Measurements from ENCODE around the gene TMPRSS5. TPM values are rescaled to one million over a fixed set of nuclear protein-coding genes. Genes with fewer than 3 reads are reported as not detected.

Gene TMPRSS5
- polyA plus RNA-seq, 1 donor from 2014 or later, result 2.6 TPM

DNA sequence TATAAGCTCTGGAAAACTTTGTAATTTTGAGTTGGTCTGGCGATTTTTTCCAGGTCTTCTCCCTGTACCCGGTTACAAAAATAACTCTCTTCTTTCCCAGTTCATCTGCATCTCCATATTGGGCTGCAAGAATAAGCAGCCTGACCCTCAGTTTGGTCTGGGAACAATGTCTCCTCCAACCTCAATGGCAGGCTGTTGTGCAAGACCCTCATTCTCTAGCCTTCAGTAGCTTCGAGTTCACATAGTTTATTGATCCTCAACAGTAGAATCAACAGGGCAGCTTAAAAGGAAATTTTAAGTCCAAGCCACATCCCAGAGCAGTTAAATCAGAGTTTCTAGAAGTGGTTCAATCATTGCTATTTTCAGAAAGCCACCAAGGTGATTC, 35.3 kb downstream of the TMPRSS5 start:
- H3K4me2 ChIP-seq (ENCODE audit: low read length), result no peak overlapping the region
- no peaks in the 10 kb centered on the region for H3K9me2 ChIP-seq (ENCODE audit: insufficient read depth, low read length)
- no peaks in the 10 kb centered on the region for H3K36me3 ChIP-seq (ENCODE audit: insufficient read depth, low read length)
- no peak overlapping the region for H3K9ac ChIP-seq (ENCODE audit: low read length)
- H3K27ac ChIP-seq (ENCODE audit: low read length), result no peak overlapping the region
- no peaks in the 10 kb centered on the region for H3K27me3 ChIP-seq (ENCODE audit: insufficient read depth, low read depth, low read length)
- no peaks in the 10 kb centered on the region for H3K9me3 ChIP-seq (ENCODE audit: low read length)
- no peaks in the 10 kb centered on the region for H3K79me2 ChIP-seq (replicated peaks; ENCODE audit: insufficient read depth, low read length)
- TF ChIP-seq SMC3 (conservative IDR thresholded peaks at IDR 0.05; ENCODE audit: poor library complexity) (no peak), POLR2AphosphoS5 (IDR thresholded peaks at IDR 0.05) (no peak), EP300 (conservative IDR thresholded peaks at IDR 0.05; ENCODE audit: poor library complexity, severe bottlenecking) (no peak), TAF1 (IDR thresholded peaks at IDR 0.05; ENCODE audit: low read depth) (no peak)
- TF ChIP-seq, protein P1, sequence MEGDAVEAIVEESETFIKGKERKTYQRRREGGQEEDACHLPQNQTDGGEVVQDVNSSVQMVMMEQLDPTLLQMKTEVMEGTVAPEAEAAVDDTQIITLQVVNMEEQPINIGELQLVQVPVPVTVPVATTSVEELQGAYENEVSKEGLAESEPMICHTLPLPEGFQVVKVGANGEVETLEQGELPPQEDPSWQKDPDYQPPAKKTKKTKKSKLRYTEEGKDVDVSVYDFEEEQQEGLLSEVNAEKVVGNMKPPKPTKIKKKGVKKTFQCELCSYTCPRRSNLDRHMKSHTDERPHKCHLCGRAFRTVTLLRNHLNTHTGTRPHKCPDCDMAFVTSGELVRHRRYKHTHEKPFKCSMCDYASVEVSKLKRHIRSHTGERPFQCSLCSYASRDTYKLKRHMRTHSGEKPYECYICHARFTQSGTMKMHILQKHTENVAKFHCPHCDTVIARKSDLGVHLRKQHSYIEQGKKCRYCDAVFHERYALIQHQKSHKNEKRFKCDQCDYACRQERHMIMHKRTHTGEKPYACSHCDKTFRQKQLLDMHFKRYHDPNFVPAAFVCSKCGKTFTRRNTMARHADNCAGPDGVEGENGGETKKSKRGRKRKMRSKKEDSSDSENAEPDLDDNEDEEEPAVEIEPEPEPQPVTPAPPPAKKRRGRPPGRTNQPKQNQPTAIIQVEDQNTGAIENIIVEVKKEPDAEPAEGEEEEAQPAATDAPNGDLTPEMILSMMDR (IDR thresholded peaks at IDR 0.05; ENCODE audit: poor library complexity, severe bottlenecking), result no peak
- no peak overlapping the region for H2AFZ ChIP-seq (ENCODE audit: low read depth, low read length)
- H4K20me1 ChIP-seq (ENCODE audit: insufficient read depth), result no peaks in the 10 kb centered on the region
- no peaks in the 10 kb centered on the region for H3F3A ChIP-seq (ENCODE audit: insufficient read depth, low read length, poor library complexity, severe bottlenecking)
- no peak overlapping the region for H3K4me3 ChIP-seq (ENCODE audit: low read length)

DNA sequence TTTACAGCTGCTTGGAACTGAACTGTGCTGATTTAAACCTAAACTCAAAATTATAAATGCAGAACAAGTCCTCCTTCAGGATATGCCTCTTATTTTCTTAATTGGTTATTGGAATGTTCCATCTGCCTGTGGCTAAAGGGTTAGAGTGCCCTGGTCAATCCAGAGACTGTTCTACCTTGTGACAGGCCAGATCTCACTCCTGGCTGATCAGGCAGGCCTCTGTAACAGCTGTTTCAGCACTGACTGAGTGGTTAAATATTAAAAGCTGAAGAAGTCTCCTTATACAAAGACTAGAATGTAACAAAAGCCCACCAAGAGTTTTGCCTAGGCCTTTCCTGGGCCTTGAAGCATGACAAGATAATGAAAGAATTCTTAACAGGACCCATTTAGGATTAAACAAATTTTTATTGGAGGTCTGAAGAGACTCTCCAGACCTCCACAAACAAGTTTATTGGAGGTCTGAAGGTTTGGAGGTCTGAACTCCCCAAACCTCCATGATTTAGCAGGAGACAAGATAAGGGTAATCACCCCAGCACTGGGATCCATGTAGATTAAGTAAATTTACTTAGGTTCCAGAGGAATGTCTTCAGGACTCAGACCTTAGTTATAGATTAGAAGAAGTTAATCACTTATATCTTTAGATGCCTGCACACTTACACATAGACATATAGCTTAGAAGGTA, 35.8 kb downstream of the TMPRSS5 start:
- TF ChIP-seq, protein P2, sequence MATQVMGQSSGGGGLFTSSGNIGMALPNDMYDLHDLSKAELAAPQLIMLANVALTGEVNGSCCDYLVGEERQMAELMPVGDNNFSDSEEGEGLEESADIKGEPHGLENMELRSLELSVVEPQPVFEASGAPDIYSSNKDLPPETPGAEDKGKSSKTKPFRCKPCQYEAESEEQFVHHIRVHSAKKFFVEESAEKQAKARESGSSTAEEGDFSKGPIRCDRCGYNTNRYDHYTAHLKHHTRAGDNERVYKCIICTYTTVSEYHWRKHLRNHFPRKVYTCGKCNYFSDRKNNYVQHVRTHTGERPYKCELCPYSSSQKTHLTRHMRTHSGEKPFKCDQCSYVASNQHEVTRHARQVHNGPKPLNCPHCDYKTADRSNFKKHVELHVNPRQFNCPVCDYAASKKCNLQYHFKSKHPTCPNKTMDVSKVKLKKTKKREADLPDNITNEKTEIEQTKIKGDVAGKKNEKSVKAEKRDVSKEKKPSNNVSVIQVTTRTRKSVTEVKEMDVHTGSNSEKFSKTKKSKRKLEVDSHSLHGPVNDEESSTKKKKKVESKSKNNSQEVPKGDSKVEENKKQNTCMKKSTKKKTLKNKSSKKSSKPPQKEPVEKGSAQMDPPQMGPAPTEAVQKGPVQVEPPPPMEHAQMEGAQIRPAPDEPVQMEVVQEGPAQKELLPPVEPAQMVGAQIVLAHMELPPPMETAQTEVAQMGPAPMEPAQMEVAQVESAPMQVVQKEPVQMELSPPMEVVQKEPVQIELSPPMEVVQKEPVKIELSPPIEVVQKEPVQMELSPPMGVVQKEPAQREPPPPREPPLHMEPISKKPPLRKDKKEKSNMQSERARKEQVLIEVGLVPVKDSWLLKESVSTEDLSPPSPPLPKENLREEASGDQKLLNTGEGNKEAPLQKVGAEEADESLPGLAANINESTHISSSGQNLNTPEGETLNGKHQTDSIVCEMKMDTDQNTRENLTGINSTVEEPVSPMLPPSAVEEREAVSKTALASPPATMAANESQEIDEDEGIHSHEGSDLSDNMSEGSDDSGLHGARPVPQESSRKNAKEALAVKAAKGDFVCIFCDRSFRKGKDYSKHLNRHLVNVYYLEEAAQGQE (IDR thresholded peaks at IDR 0.05; ENCODE audit: borderline replicate concordance), result no peak
- no peak for TF ChIP-seq EP300 (conservative IDR thresholded peaks at IDR 0.05; ENCODE audit: poor library complexity, severe bottlenecking)
- TF ChIP-seq EZH2 (IDR thresholded peaks at IDR 0.05; ENCODE audit: borderline replicate concordance, insufficient read depth, low read length, poor library complexity, severe bottlenecking), result no peak
- no peak for TF ChIP-seq MXI1 (conservative IDR thresholded peaks at IDR 0.05; ENCODE audit: poor library complexity, severe bottlenecking)
- TF ChIP-seq SMC3 (conservative IDR thresholded peaks at IDR 0.05; ENCODE audit: poor library complexity), result no peak
- TF ChIP-seq, protein P1 (IDR thresholded peaks at IDR 0.05; ENCODE audit: poor library complexity, severe bottlenecking), result no peak
- no peak for TF ChIP-seq RAD21 (conservative IDR thresholded peaks at IDR 0.05)
- no peak for TF ChIP-seq POLR2AphosphoS5 (IDR thresholded peaks at IDR 0.05)
- TF ChIP-seq TAF1 (IDR thresholded peaks at IDR 0.05; ENCODE audit: low read depth), result no peak
- H3K9me3 ChIP-seq (ENCODE audit: low read length), result no peaks in the 10 kb centered on the region
- no peak overlapping the region for H3K4me3 ChIP-seq (ENCODE audit: low read length)
- no peak overlapping the region for H2AFZ ChIP-seq (ENCODE audit: low read depth, low read length)
- H3K27me3 ChIP-seq (ENCODE audit: insufficient read depth, low read depth, low read length), result no peaks in the 10 kb centered on the region
- H3K9ac ChIP-seq (ENCODE audit: low read length), result no peak overlapping the region
- H3K79me2 ChIP-seq (replicated peaks; ENCODE audit: insufficient read depth, low read length), result no peaks in the 10 kb centered on the region
- H3K4me2 ChIP-seq (ENCODE audit: low read length), result no peak overlapping the region
- no peaks in the 10 kb centered on the region for H3K36me3 ChIP-seq (ENCODE audit: insufficient read depth, low read length)
- H3K27ac ChIP-seq (ENCODE audit: low read length), result no peak overlapping the region
- no peaks in the 10 kb centered on the region for H3K9me2 ChIP-seq (ENCODE audit: insufficient read depth, low read length)
- H4K20me1 ChIP-seq (ENCODE audit: insufficient read depth), result no peaks in the 10 kb centered on the region
- no peaks in the 10 kb centered on the region for H3F3A ChIP-seq (ENCODE audit: insufficient read depth, low read length, poor library complexity, severe bottlenecking)
